ENCODE measurements around the gene CALHM6.
"Not testable (repeated sequence)": the region's sequence is repeated elsewhere in the genome, so short reads cannot be mapped to it uniquely, and the experiment has no call there.

CALHM6 gene

GRCh38 chr6:116483616-116484015 is 22.4 kb downstream of the CALHM6 start:
- no peak overlapping the region for H3K4me3 ChIP-seq (ENCODE audit: low read depth, low read length)
- no peak for TF ChIP-seq CTCF (IDR thresholded peaks at IDR 0.05; ENCODE audit: insufficient read depth, low read depth, low read length, missing control alignments)
- no peak for DNase-seq (ENCODE audit: low read depth)

- no peak for TF ChIP-seq CTCF (IDR thresholded peaks at IDR 0.05; ENCODE audit: insufficient read depth, low read depth, low read length, missing control alignments)
- no peak overlapping the region for H3K4me3 ChIP-seq (ENCODE audit: low read depth, low read length)
- no peak for DNase-seq (ENCODE audit: low read depth)
These were observed 24.5 kb downstream of the CALHM6 start for GRCh38 chr6:116485559-116486184.

GRCh38 chr6:116491610-116492330 is 30.6 kb downstream of the CALHM6 start:
- DNase-seq (ENCODE audit: low read depth), result no peak
- no peak overlapping the region for H3K4me3 ChIP-seq (ENCODE audit: low read depth, low read length)
- no peak for TF ChIP-seq CTCF (IDR thresholded peaks at IDR 0.05; ENCODE audit: insufficient read depth, low read depth, low read length, missing control alignments)

GRCh38 chr6:116492331-116493067 is 31.3 kb downstream of the CALHM6 start:
- no peak for TF ChIP-seq CTCF (IDR thresholded peaks at IDR 0.05; ENCODE audit: insufficient read depth, low read depth, low read length, missing control alignments)
- H3K4me3 ChIP-seq (ENCODE audit: low read depth, low read length), result no peak overlapping the region
- DNase-seq (ENCODE audit: low read depth), result no peak

- not testable (repeated sequence) for H3K4me3 ChIP-seq (ENCODE audit: low read depth, low read length); DNase-seq (ENCODE audit: low read depth)
These were observed 34.0 kb downstream of the CALHM6 start for GRCh38 chr6:116495161-116495560.

- TF ChIP-seq CTCF (IDR thresholded peaks at IDR 0.05; ENCODE audit: insufficient read depth, low read depth, low read length, missing control alignments), result no peak
- no peak overlapping the region for H3K4me3 ChIP-seq (ENCODE audit: low read depth, low read length)
- DNase-seq (ENCODE audit: low read depth), result no peak
These were observed 36.0 kb downstream of the CALHM6 start for GRCh38 chr6:116497113-116497676.

- DNase-seq (ENCODE audit: low read depth), result no peak
- no peak overlapping the region for H3K4me3 ChIP-seq (ENCODE audit: low read depth, low read length)
- no peak for TF ChIP-seq CTCF (IDR thresholded peaks at IDR 0.05; ENCODE audit: insufficient read depth, low read depth, low read length, missing control alignments)
These were observed 39.8 kb downstream of the CALHM6 start for GRCh38 chr6:116500969-116501433.
